Ovary (tissue), 3 donors: ENCODE measurements around the gene TRIM51G.
"Not testable (repeated sequence)": the region's sequence is repeated elsewhere in the genome, so short reads cannot be mapped to it uniquely, and the experiment has no call there.

ENCODE experiments used
- EP300 ChIP-seq: sonication (generic); formaldehyde crosslinking; IDR thresholded peaks from one replicate; pipeline ENCODE4 v1.6.1; 2017; ENCODE audit warnings: antibody characterized with exemption
- POLR2A ChIP-seq: fragments of 450-650 bp; IDR thresholded peaks from one replicate; pipeline ENCODE4 v1.6.1; 2017; ENCODE audit warnings: antibody characterized with exemption, mild to moderate bottlenecking, moderate library complexity
- TF ChIP-seq, protein P1 (sequence below), 3 donors: fragments of 450-650 bp in 2 of 3; fragments of 200-600 bp in 1 of 3; IDR thresholded peaks; one replicate each; pipeline versions ENCODE4 v1.5.1 to v1.8.0; 2016 to 2022; ENCODE audit warnings: antibody characterized with exemption in 3 of 3, mild to moderate bottlenecking in 1 of 3
- donor health status: DM: no; HTN: no; CAD: no.

DNA sequence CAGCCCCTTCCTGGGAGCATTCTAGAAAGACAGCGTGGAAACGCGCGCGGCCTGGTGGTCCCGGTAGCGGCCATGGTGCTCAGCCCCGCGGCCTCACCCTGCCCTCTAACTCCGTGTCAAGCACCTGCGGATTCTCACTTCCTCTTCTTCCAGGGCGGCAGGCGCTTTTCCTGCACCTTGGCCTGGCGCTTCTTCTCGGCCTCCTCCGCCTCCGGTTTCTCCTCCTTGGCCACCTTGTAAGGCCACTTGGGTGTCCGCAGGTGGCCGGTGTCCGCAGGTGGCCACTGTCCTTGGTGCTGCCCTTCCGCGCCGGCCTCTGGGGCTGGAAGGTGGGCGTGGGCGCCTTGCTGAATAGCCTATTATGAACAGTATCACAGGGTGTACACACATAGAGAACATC lies 15.1 kb downstream of the TRIM51G start:
- not testable (repeated sequence) for TF ChIP-seq POLR2A, EP300
- TF ChIP-seq, protein P1, sequence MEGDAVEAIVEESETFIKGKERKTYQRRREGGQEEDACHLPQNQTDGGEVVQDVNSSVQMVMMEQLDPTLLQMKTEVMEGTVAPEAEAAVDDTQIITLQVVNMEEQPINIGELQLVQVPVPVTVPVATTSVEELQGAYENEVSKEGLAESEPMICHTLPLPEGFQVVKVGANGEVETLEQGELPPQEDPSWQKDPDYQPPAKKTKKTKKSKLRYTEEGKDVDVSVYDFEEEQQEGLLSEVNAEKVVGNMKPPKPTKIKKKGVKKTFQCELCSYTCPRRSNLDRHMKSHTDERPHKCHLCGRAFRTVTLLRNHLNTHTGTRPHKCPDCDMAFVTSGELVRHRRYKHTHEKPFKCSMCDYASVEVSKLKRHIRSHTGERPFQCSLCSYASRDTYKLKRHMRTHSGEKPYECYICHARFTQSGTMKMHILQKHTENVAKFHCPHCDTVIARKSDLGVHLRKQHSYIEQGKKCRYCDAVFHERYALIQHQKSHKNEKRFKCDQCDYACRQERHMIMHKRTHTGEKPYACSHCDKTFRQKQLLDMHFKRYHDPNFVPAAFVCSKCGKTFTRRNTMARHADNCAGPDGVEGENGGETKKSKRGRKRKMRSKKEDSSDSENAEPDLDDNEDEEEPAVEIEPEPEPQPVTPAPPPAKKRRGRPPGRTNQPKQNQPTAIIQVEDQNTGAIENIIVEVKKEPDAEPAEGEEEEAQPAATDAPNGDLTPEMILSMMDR (IDR thresholded peaks at IDR 0.05): not testable (repeated sequence)
